Left cardiac atrium (tissue), 4 donors: ENCODE measurements around the gene GH1. TPM values are rescaled to one million over a fixed set of nuclear protein-coding genes. Genes with fewer than 3 reads are reported as not detected.
"Not testable (repeated sequence)": the region's sequence is repeated elsewhere in the genome, so short reads cannot be mapped to it uniquely, and the experiment has no call there.

Experiments
- ATAC-seq, 2 donors: fragments of 200-7000 bp; cut with Tn5 transposase; one replicate each; pipeline ENCODE4 v1.9.1; 2020; ENCODE audit warnings: mild to moderate bottlenecking in 2 of 2, moderate library complexity in 2 of 2
- DNase-seq: peaks from one replicate; pipeline ENCODE4 v3.0.0-alpha.2; 2020
- intact Hi-C, 2 donors: fragments of 100-400 bp; cut with DNase I; formaldehyde crosslinking; loops; one replicate each; pipeline versions ENCODE4 v1.14.1 to v1.15.1; 2022 to 2023
- total RNA-seq, 2 donors: library from RNA; stranded (reverse); fragmentation: NEBNext Ultra II Directional; extraction: Animal tissue kit (Norgen Biotek cat#: 25700); gene quantifications; one replicate each; pipeline ENCODE4 v1.2.1, GENCODE V29; 2021
- donor health status: DM: no; HTN: yes; CAD: no.
- donor health status: DM: no; HTN: yes; CAD: no; lungs with severe emphysema.
- donor health status: DM: yes; HTN: yes; CAD: no.
- donor health status: Dilated cardiomyopathy.

Gene GH1
- total RNA-seq, 2 donors from 2014 or later, result not detected

GRCh38 chr17:63911041-63911635 is 7.5 kb downstream of the GH1 start, which contains the start of gene CSHL1:
Gene CSHL1 (minus strand): TSS chr17:63911258. CDS start chr17:63911196, 62 bp downstream.
- intact Hi-C loops, result loop anchor here (5.0 to 10.0 kb wide), 3 partner anchors 114 to 221 kb away; partner anchors contain the start of genes ERN1 (in 2 of the 2) and ICAM2 (in 1 of the 2)
- ATAC-seq (no peak), DNase-seq (no peak)

- DNase-seq, result no peak
- intact Hi-C loops, result loop anchor here (5.0 to 10.0 kb wide), 3 partner anchors 115 to 222 kb away; partner anchors contain the start of genes ERN1 (in 2 of the 2) and ICAM2 (in 1 of the 2)
- ATAC-seq, result no peak
Observed at GRCh38 chr17:63910096-63910495, 8.5 kb downstream of the GH1 start.

GRCh38 chr17:63909586-63909985 is 9.1 kb downstream of the GH1 start:
- ATAC-seq, DNase-seq, intact Hi-C loops: not testable (repeated sequence)

- DNase-seq, intact Hi-C loops: not testable (repeated sequence)
- ATAC-seq, result peak; percentile 41 to 63
Observed at GRCh38 chr17:63907161-63907778, 11.4 kb downstream of the GH1 start.

GRCh38 chr17:63904796-63905195 is 13.8 kb downstream of the GH1 start:
- not testable (repeated sequence) for DNase-seq, ATAC-seq

GRCh38 chr17:63903787-63904201 is 14.8 kb downstream of the GH1 start:
- ATAC-seq, DNase-seq, intact Hi-C loops: not testable (repeated sequence)

More at GRCh38 chr17:63904796-63905195, 13.8 kb downstream of the GH1 start:
- intact Hi-C loops, result not testable (repeated sequence)

GRCh38 chr17:63901971-63902370 is 16.7 kb downstream of the GH1 start:
- DNase-seq, ATAC-seq, intact Hi-C loops: not testable (repeated sequence)

- intact Hi-C loops, ATAC-seq, DNase-seq: not testable (repeated sequence)
Observed at GRCh38 chr17:63898899-63899798, 19.5 kb downstream of the GH1 start.

GRCh38 chr17:63896524-63897354 is 21.9 kb downstream of the GH1 start, which contains the start of gene CSH1:
Gene CSH1 (minus strand): TSS chr17:63896574. CDS start chr17:63896511, 63 bp downstream.
- ATAC-seq, intact Hi-C loops, DNase-seq: not testable (repeated sequence)

GRCh38 chr17:63894821-63895220 is 23.8 kb downstream of the GH1 start:
- ATAC-seq, intact Hi-C loops, DNase-seq: not testable (repeated sequence)

GRCh38 chr17:63894021-63894420 is 24.6 kb downstream of the GH1 start:
- ATAC-seq, intact Hi-C loops, DNase-seq: not testable (repeated sequence)

- DNase-seq, intact Hi-C loops, ATAC-seq: not testable (repeated sequence)
Observed at GRCh38 chr17:63892316-63893037, 26.2 kb downstream of the GH1 start.

GRCh38 chr17:63889026-63889848 is 29.4 kb downstream of the GH1 start:
- DNase-seq, intact Hi-C loops: not testable (repeated sequence)
- ATAC-seq, result peak; percentile 78 to 84

GRCh38 chr17:63885119-63885518 is 33.5 kb downstream of the GH1 start:
- DNase-seq, ATAC-seq, intact Hi-C loops: not testable (repeated sequence)

GRCh38 chr17:63882626-63883126 is 36.0 kb downstream of the GH1 start:
- DNase-seq, intact Hi-C loops, ATAC-seq: not testable (repeated sequence)

GRCh38 chr17:63881935-63882601 is 36.6 kb downstream of the GH1 start, which contains the start of gene GH2:
Gene GH2 (minus strand): TSS chr17:63881944. CDS start chr17:63881801, 143 bp downstream.
- DNase-seq (peak; percentile 42), ATAC-seq (peak; percentile 65 to 81)
- intact Hi-C loops, result no loop called here
